GM12878 (cell line): Measurements from ENCODE around the gene KRTAP10-2. TPM values are rescaled to one million over a fixed set of nuclear protein-coding genes. Genes with fewer than 3 reads are reported as not detected.

Source experiments
- ATAC-seq: fragments of 200-7000 bp; cut with Tn5 transposase; 3 replicates; pipeline ENCODE4 v1.9.1; 2020; ENCODE audit warnings: mild to moderate bottlenecking, moderate library complexity
- BruUV-seq: library from RNA; stranded (reverse); fragments of 400-500 nt; replicated peaks from 2 replicates; lab custom pipeline; 2021; lab: Mats Ljungman, UMichigan
- CTCF ChIA-PET: fragments of 300-600 bp; sonication (Branson Sonifier 250); formaldehyde crosslinking; extraction: SDS; loops from one replicate; lab custom pipeline; 2021; ENCODE audit warnings: inconsistent platforms; lab: Yijun Ruan, JAX
- POLR2A ChIA-PET: fragments of 350-600 bp; formaldehyde crosslinking; extraction: SDS; loops from one replicate; lab custom pipeline; 2021; ENCODE audit warnings: inconsistent platforms; lab: Charles Lee
- RAD21 ChIA-PET: fragments of 300-600 bp; sonication (Branson Sonifier 250); formaldehyde crosslinking; loops from one replicate; lab custom pipeline; 2023; ENCODE audit warnings: antibody characterized with exemption; ENCODE audit not compliant: unreplicated experiment; lab: Charles Lee
- SMC1A ChIA-PET: fragments of 300-600 bp; sonication (Branson Sonifier 250); formaldehyde crosslinking; loops from one replicate; lab custom pipeline; 2023; ENCODE audit not compliant: unreplicated experiment, uncharacterized antibody; lab: Charles Lee
- DNase-seq: peaks from one replicate; pipeline ENCODE4 v3.0.0-alpha.2; 2011; ENCODE audit warnings: low read depth, low spot score
- FAIRE-seq: peaks from 3 replicates; lab custom pipeline; 2011; peaks lifted over from hg19 to GRCh38; lab: Jason Lieb, UNC
- H2AFZ ChIP-seq: 2 replicates; pipeline ENCODE4 v1.6.0; 2011; ENCODE audit warnings: low read depth, low read length, control low read depth; ENCODE audit not compliant: control insufficient read depth
- H3K27ac ChIP-seq: 2 replicates; pipeline ENCODE4 v1.5.1; 2011; ENCODE audit warnings: control low read depth; ENCODE audit not compliant: control insufficient read depth, insufficient read depth
- H3K27me3 ChIP-seq, 2 experiments: replicated peaks in 1 of 2; 2 replicates each; pipeline versions ENCODE4 v1.6.0 to v1.6.1; 2011; ENCODE audit warnings: low read length in 1 of 2; ENCODE audit not compliant: control insufficient read depth in 2 of 2, insufficient read depth in 2 of 2
- H3K36me3 ChIP-seq, 2 experiments: 2 replicates each; pipeline ENCODE4 v1.5.1; 2011; ENCODE audit warnings: low read length in 1 of 2; ENCODE audit not compliant: control insufficient read depth in 2 of 2, insufficient read depth in 2 of 2
- H3K4me1 ChIP-seq: 2 replicates; pipeline ENCODE4 v1.6.1; 2011; ENCODE audit warnings: mild to moderate bottlenecking, low read length, moderate library complexity, mixed read lengths; ENCODE audit not compliant: control insufficient read depth, insufficient read depth
- H3K4me2 ChIP-seq: 2 replicates; pipeline ENCODE4 v1.6.0; 2011; ENCODE audit warnings: control low read depth; ENCODE audit not compliant: control insufficient read depth, insufficient read depth
- H3K4me3 ChIP-seq: fragments of 200-600 bp; sonication (generic); 2 replicates; pipeline ENCODE4 v1.5.1; 2016
- H3K79me2 ChIP-seq: 2 replicates; pipeline ENCODE4 v1.6.0; 2011; ENCODE audit warnings: low read length; ENCODE audit not compliant: control insufficient read depth, insufficient read depth
- H3K9ac ChIP-seq: 2 replicates; pipeline ENCODE4 v1.8.0; 2011; ENCODE audit warnings: low read length, control low read depth, mixed read lengths; ENCODE audit not compliant: control insufficient read depth, insufficient read depth
- H3K9me3 ChIP-seq: replicated peaks from 3 replicates; pipeline ENCODE4 v1.5.1; 2011; ENCODE audit warnings: mild to moderate bottlenecking, low read length; ENCODE audit not compliant: control insufficient read depth, insufficient read depth
- H4K20me1 ChIP-seq: 2 replicates; pipeline ENCODE4 v1.6.0; 2011; ENCODE audit not compliant: control insufficient read depth, insufficient read depth
- EP300 ChIP-seq, 2 experiments: fragments of 150-350 bp in 1 of 2; IDR thresholded peaks; 2 replicates each; pipeline ENCODE4 v1.6.1; 2011 to 2012; ENCODE audit warnings: low read depth in 2 of 2, low read length in 2 of 2, borderline replicate concordance in 1 of 2, improper control_type of control experiment in 1 of 2, inconsistent platforms in 1 of 2; ENCODE audit not compliant: control insufficient read depth in 1 of 2
- HCFC1 ChIP-seq: fragments of 150-350 bp; IDR thresholded peaks from 2 replicates; pipeline ENCODE4 v1.6.1; 2014; ENCODE audit warnings: low read length
- IKZF2 ChIP-seq, 2 experiments: fragments of 450-650 bp; IDR thresholded peaks; 2 replicates each; pipeline ENCODE4 v1.6.1; 2017; ENCODE audit warnings: mild to moderate bottlenecking in 2 of 2, moderate library complexity in 2 of 2
- IRF4 ChIP-seq: IDR thresholded peaks from 2 replicates; pipeline ENCODE4 v1.6.1; 2011; ENCODE audit warnings: low read depth, low read length
- JUNB ChIP-seq: IDR thresholded peaks from 2 replicates; pipeline ENCODE4 v1.6.1; 2016; ENCODE audit warnings: antibody characterized with exemption, mild to moderate bottlenecking
- NRF1 ChIP-seq: conservative IDR thresholded peaks from 2 replicates; pipeline ENCODE4 v1.6.1; 2011; ENCODE audit warnings: mild to moderate bottlenecking, low read depth, low read length, improper control_type of control experiment
- SMAD1 ChIP-seq: fragments of 450-650 bp; IDR thresholded peaks from 2 replicates; pipeline ENCODE4 v1.6.1; 2018; ENCODE audit warnings: mild to moderate bottlenecking, low read depth; ENCODE audit not compliant: partially characterized antibody
- YY1 ChIP-seq: IDR thresholded peaks from 2 replicates; pipeline ENCODE4 v1.6.1; 2011; ENCODE audit warnings: low read depth, mild to moderate bottlenecking, low read length
- ZNF207 ChIP-seq: fragments of 450-650 bp; IDR thresholded peaks from 2 replicates; pipeline ENCODE4 v1.6.1; 2014; ENCODE audit warnings: antibody characterized with exemption, mild to moderate bottlenecking, borderline replicate concordance
- WGBS: methylation state at CpG from one replicate; pipeline ENCODE4 v1.1.6; 2016; ENCODE audit warnings: low lambda C conversion rate; ENCODE audit not compliant: insufficient replicate concordance, insufficient coverage; ENCODE audit errors: missing lambda C conversion rate; 5-methylcytosine and 5-hydroxymethylcytosine counted together
- in situ Hi-C: fragments of 300-500 bp; cut with MboI; formaldehyde crosslinking; loops from 9 replicates; pipeline ENCODE4 v1.14.3; 2018; ENCODE audit warnings: mixed read lengths
- intact Hi-C: fragments of 100-400 bp; cut with micrococcal nuclease; formaldehyde crosslinking; loops from one replicate; pipeline ENCODE4 v1.14.2; 2022; ENCODE audit not compliant: unreplicated experiment
- polyA plus RNA-seq, 11 experiments: library from polyadenylated mRNA; depleted of rRNA in 4 of 11; unstranded in 6 of 11; stranded (reverse) in 5 of 11; fragments of >200 nt; fragmentation: Nextera tagmentation in 4 of 11; fragmentation: Illumina TruSeq in 1 of 11; extraction: Ambion mirVana in 4 of 11; extraction: Trizol in 1 of 11; gene quantifications; 1 replicate in 1 of 11; 2 replicates in 10 of 11; pipeline versions ENCODE4 v1.2.1 to v1.2.3, GENCODE V29; 2011 to 2016; ENCODE audit warnings: inconsistent platforms in 2 of 11, missing spikeins in 2 of 11, low read depth in 1 of 11
- total RNA-seq, 4 experiments: library from RNA; depleted of rRNA in 3 of 4; stranded (reverse); fragments of >200 nt in 3 of 4; fragmentation: Illumina TruSeq in 1 of 4; extraction: Trizol in 1 of 4; gene quantifications; 2 replicates each; pipeline versions ENCODE4 v1.2.1 to v1.2.3, GENCODE V29; 2013 to 2021
- TF ChIP-seq, protein P1 (sequence below): fragments of 450-650 bp; formaldehyde crosslinking; IDR thresholded peaks from 2 replicates; pipeline ENCODE4 v1.5.0; 2022; ENCODE audit warnings: mild to moderate bottlenecking, missing genetic modification characterization
- TF ChIP-seq, protein P2 (sequence below): fragments of 450-650 bp; IDR thresholded peaks from 2 replicates; pipeline ENCODE4 v1.6.1; 2017; ENCODE audit warnings: low read depth, mild to moderate bottlenecking, moderate library complexity

Gene KRTAP10-2
- total and polyA plus RNA-seq, 10 of the 15 experiments (the other 5 are each of a cell fraction or from before 2014, with no cell fraction given), result not detected

DNA sequence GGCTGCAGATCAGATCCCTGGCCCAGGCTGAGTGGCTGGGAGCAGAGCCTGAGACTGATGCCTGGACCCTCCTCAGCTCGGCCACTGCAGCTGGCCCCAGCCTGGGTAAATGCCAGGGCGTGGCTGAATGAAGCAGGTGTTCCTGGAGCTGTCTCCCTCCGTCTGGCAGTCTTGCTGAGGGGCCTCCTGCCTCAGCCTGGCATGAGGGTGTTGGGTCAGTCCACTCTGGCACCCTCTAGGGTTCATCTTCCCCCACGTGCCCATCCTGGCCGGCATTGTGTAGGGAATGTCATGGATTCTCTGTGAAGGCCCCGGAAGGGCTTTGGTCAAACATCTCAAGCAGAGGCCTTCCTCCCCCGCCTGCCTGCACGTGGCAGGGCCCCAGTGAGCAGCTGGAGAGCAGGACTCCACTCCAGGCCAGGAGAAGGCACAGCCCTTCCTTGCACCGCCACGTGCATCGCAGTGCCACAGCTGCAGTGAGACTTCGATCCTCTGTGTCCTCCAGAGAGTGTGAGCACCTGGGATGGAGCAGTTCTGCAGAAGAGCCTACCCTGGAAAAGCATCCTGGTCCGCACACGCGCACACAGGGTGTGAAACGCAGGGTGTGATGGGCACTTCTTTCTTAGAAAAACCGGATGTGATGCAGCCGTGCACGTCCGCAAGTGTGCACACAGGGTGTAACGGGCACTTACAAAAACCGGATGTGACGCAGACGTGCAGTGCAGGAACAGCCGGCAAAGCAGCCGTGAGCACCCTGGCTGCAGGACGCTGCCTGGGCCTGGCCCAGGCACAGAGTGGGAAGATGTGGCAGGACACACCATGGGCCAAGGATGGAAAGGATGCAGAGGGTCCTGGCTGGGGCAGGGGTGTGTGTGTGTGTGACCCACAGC is 17.6 kb upstream of the KRTAP10-2 start:
- in situ Hi-C loops (no loop called here), intact Hi-C loops (no loop called here)
- Histone ChIP-seq H3K4me1 (no peaks in the 10 kb centered on the region), H3K9ac (no peak overlapping the region), H4K20me1 (no peaks in the 10 kb centered on the region), H3K36me3 (no peaks in the 10 kb centered on the region), H3K79me2 (no peaks in the 10 kb centered on the region), H3K27ac (no peak overlapping the region), H2AFZ (no peak overlapping the region), H3K4me2 (no peak overlapping the region), H3K27me3 (no peaks in the 10 kb centered on the region), H3K9me3 (no peaks in the 10 kb centered on the region; the same call in 1 of the 3 replicates), H3K4me3 (no peak overlapping the region)
- no TSS peak for BruUV-seq
- ChIA-PET POLR2A (interaction anchor here (0.5 kb wide), 1 partner anchor 67 kb away, joined by 4 read pairs; no protein-coding TSS in a partner anchor), CTCF (no interaction called here), RAD21 (no interaction called here), SMC1A (no interaction called here)
- FAIRE-seq (no peak), DNase-seq (no peak), ATAC-seq (no peak)
- no peak for TF ChIP-seq IKZF2 (IDR thresholded peaks at IDR 0.05)
- no peak for TF ChIP-seq IRF4
- TF ChIP-seq YY1, result no peak
- no peak for TF ChIP-seq SMAD1
- no peak for TF ChIP-seq NRF1
- WGBS, result 45% methylated on average over 27 of the region's 27 CpGs

DNA sequence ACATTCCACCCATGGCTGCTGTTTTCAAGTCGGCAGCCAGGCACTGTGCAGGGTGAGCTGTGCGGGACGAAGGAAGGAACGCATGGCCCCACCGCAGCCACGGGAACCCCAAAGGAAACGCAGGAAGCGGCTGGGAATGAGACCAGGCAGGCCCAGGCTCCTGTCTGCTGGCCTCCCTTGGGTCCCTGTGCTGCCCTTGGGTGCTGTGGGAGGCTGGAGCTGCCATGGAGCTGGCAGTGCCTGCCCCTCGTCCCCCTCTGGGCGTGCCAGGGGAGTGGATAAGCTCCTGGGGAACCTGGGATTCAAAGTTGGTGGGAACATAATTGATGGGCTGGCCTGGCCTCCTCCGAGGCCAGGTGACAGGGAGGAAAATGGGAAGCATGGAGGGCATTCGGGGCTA is 17.0 kb upstream of the KRTAP10-2 start:
- intact Hi-C loops, result no loop called here
- RAD21 ChIA-PET, result no interaction called here
- TF ChIP-seq ZNF207 (no peak), EP300 (IDR thresholded peaks at IDR 0.05; ENCODE audit: borderline replicate concordance in 1 of 2, control insufficient read depth in 1 of 2, low read depth in 2 of 2, low read length in 2 of 2) (no peak), JUNB (no peak), HCFC1 (no peak)
- TF ChIP-seq, protein P1, sequence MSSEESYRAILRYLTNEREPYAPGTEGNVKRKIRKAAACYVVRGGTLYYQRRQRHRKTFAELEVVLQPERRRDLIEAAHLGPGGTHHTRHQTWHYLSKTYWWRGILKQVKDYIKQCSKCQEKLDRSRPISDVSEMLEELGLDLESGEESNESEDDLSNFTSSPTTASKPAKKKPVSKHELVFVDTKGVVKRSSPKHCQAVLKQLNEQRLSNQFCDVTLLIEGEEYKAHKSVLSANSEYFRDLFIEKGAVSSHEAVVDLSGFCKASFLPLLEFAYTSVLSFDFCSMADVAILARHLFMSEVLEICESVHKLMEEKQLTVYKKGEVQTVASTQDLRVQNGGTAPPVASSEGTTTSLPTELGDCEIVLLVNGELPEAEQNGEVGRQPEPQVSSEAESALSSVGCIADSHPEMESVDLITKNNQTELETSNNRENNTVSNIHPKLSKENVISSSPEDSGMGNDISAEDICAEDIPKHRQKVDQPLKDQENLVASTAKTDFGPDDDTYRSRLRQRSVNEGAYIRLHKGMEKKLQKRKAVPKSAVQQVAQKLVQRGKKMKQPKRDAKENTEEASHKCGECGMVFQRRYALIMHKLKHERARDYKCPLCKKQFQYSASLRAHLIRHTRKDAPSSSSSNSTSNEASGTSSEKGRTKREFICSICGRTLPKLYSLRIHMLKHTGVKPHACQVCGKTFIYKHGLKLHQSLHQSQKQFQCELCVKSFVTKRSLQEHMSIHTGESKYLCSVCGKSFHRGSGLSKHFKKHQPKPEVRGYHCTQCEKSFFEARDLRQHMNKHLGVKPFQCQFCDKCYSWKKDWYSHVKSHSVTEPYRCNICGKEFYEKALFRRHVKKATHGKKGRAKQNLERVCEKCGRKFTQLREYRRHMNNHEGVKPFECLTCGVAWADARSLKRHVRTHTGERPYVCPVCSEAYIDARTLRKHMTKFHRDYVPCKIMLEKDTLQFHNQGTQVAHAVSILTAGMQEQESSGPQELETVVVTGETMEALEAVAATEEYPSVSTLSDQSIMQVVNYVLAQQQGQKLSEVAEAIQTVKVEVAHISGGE (CRISPR knock-in tag), result no peak
- TF ChIP-seq, protein P2, sequence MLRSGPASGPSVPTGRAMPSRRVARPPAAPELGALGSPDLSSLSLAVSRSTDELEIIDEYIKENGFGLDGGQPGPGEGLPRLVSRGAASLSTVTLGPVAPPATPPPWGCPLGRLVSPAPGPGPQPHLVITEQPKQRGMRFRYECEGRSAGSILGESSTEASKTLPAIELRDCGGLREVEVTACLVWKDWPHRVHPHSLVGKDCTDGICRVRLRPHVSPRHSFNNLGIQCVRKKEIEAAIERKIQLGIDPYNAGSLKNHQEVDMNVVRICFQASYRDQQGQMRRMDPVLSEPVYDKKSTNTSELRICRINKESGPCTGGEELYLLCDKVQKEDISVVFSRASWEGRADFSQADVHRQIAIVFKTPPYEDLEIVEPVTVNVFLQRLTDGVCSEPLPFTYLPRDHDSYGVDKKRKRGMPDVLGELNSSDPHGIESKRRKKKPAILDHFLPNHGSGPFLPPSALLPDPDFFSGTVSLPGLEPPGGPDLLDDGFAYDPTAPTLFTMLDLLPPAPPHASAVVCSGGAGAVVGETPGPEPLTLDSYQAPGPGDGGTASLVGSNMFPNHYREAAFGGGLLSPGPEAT, result no peak

More for the DNA sequence above, 17.0 kb upstream of the KRTAP10-2 start:
- Histone ChIP-seq H3K4me1 (no peaks in the 10 kb centered on the region), H3K27ac (no peak overlapping the region), H3K4me3 (no peak overlapping the region), H3K9me3 (no peaks in the 10 kb centered on the region; the same call in 1 of the 3 replicates), H3K27me3 (no peaks in the 10 kb centered on the region), H3K4me2 (no peak overlapping the region), H3K36me3 (no peaks in the 10 kb centered on the region), H4K20me1 (no peaks in the 10 kb centered on the region), H2AFZ (no peak overlapping the region), H3K9ac (no peak overlapping the region), H3K79me2 (no peaks in the 10 kb centered on the region)
- no peak for DNase-seq
- SMC1A ChIA-PET, result no interaction called here
- in situ Hi-C loops, result no loop called here
- POLR2A ChIA-PET, result interaction anchor here (0.5 kb wide), 1 partner anchor 67 kb away, joined by 4 read pairs; no protein-coding TSS in a partner anchor
- CTCF ChIA-PET, result no interaction called here
- no peak for FAIRE-seq
- BruUV-seq, result no TSS peak
- ATAC-seq, result no peak
- 38% methylated on average over 12 of the region's 12 CpGs for WGBS
